Activated naive CD4-positive, alpha-beta T cell treated with anti-CD3 and anti-CD28 coated beads, Interleukin-2, amount 50 U/mL, for 24 hours (primary cell): ENCODE results near the gene FBP1.
A peak's percentile ranks its signal among the peaks of the same experiment; 100 is the strongest.
"Not testable (repeated sequence)": the region's sequence is repeated elsewhere in the genome, so short reads cannot be mapped to it uniquely, and the experiment has no call there.

Source experiments
- H3K27ac Mint-ChIP-seq: one replicate; pipeline ENCODE4 v1.8.0; 2021; ENCODE audit warnings: mild to moderate bottlenecking, mixed read lengths
- H3K27me3 Mint-ChIP-seq: one replicate; pipeline ENCODE4 v1.8.0; 2021; ENCODE audit warnings: mixed read lengths
- H3K36me3 Mint-ChIP-seq: one replicate; pipeline ENCODE4 v1.8.0; 2021; ENCODE audit warnings: mixed read lengths
- H3K4me1 Mint-ChIP-seq: one replicate; pipeline ENCODE4 v1.8.0; 2021; ENCODE audit warnings: mixed read lengths
- H3K4me3 Mint-ChIP-seq: one replicate; pipeline ENCODE4 v1.8.0; 2021; ENCODE audit warnings: mild to moderate bottlenecking, mixed read lengths
- H3K9me3 Mint-ChIP-seq: one replicate; pipeline ENCODE4 v1.8.0; 2021; ENCODE audit warnings: mixed read lengths

The FBP1 gene

DNA sequence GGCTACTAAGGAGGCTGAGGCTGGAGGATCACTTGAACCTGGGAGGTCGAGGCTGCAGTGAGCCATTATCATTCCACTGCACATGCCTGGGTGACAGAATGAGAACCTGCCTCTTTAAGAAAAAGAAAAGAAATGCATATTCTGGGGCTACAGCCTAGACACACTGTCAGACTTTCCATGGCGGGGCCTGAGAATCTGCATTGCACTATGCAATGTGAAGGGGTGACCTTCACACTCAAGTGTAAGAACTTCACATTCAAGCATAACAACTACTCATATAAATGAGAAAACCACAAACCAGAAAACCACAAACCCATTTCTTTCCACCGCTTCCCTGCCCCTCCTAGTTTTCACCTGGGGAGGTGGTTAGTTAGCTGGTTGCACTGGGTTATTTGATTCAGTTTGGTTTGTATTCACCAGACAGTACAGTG, 27.7 kb downstream of the FBP1 start:
- Mint-ChIP-seq H3K4me3 (no peak overlapping the region), H3K27me3 (no peaks in the 10 kb centered on the region), H3K36me3 (peaks cover 9% of the 10 kb centered on the region), H3K4me1 (peaks cover 13% of the 10 kb centered on the region), H3K9me3 (no peaks in the 10 kb centered on the region), H3K27ac (peak overlapping the region; percentile 9)

DNA sequence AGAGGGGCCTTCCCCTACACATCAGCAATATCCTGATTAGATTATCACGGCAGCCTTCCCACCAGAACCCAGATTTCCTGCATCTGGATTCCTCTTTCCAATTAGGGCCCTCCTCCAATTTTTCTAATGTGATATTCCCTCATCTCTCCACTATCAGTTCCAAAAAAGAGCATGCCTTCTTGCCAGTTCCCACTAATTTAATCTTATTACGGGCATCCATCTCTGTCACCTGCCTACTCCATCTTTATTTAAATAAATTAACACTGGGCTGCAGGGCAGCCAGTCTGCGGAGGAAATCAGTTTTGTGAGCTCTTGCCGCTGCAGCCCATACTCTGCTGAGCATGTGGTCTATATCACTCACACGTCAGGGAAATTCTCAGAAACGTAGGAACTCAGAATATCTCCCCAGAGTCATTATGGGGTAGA, 29.1 kb downstream of the FBP1 start:
- H3K27me3 Mint-ChIP-seq = no peaks in the 10 kb centered on the region
- peaks cover 4% of the 10 kb centered on the region for H3K36me3 Mint-ChIP-seq
- no peak overlapping the region for H3K4me3 Mint-ChIP-seq
- no peaks in the 10 kb centered on the region for H3K9me3 Mint-ChIP-seq
- H3K27ac Mint-ChIP-seq = no peak overlapping the region
- H3K4me1 Mint-ChIP-seq = peaks cover 13% of the 10 kb centered on the region

DNA sequence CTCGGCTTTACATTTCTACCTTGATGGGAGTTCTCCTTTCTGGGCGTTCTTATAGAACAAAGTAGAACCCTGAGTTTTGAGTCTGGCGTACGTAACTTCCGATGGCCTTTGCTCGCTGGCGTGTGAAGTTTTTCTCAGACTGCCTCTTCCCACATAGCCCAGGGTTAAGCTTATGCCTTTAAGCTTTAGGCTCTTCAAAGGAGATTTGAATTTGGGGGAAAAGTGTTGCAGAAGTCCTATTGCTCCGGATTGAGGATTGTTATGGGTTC, 32.0 kb downstream of the FBP1 start:
- H3K27me3 Mint-ChIP-seq = no peaks in the 10 kb centered on the region

DNA sequence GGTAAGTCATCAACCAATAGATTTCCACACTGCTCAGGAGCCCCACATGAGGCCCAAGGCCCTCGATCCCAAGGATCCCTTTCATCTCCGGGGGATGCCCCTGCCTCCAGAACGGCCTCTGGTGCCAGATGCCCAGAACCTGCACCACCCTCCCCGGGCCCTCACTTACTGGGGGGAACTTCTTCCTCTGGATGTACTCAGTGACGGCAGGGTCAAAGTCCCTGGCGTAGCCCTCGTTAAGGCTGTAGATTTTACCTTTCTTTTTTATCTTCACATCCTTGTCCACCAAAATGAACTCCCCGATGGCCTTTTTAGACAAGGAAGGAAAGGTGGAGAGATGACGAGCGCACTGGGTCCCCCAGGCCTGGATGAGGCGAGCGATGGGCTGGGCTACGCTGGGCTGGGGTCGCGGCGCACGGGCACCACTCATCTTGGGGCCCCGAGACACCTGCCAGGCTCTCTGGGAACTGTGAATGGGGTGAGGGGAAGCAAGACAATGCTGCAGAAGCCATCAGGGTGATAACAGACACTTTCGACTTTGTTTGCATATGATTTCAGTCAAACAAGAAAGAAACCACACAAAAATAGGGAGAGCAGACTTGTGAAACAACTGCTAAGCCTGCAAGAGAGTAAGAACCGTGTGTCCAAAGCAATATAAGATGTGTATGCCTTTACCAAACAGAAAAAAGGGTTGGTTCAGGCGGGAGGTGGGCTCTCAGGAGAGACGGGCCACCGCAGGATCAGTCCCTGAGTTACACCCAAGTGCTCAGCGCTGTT, 32.5 kb downstream of the FBP1 start:
- Mint-ChIP-seq H3K4me3 (no peak overlapping the region), H3K27ac (no peak overlapping the region), H3K36me3 (peaks cover 4% of the 10 kb centered on the region), H3K9me3 (no peaks in the 10 kb centered on the region), H3K4me1 (peaks cover 12% of the 10 kb centered on the region), H3K27me3 (no peaks in the 10 kb centered on the region)

More for the DNA sequence above, 32.0 kb downstream of the FBP1 start:
- no peaks in the 10 kb centered on the region for H3K9me3 Mint-ChIP-seq
- H3K27ac Mint-ChIP-seq = no peak overlapping the region
- H3K4me3 Mint-ChIP-seq = no peak overlapping the region
- H3K36me3 Mint-ChIP-seq = peaks cover 4% of the 10 kb centered on the region
- H3K4me1 Mint-ChIP-seq = peaks cover 17% of the 10 kb centered on the region

DNA sequence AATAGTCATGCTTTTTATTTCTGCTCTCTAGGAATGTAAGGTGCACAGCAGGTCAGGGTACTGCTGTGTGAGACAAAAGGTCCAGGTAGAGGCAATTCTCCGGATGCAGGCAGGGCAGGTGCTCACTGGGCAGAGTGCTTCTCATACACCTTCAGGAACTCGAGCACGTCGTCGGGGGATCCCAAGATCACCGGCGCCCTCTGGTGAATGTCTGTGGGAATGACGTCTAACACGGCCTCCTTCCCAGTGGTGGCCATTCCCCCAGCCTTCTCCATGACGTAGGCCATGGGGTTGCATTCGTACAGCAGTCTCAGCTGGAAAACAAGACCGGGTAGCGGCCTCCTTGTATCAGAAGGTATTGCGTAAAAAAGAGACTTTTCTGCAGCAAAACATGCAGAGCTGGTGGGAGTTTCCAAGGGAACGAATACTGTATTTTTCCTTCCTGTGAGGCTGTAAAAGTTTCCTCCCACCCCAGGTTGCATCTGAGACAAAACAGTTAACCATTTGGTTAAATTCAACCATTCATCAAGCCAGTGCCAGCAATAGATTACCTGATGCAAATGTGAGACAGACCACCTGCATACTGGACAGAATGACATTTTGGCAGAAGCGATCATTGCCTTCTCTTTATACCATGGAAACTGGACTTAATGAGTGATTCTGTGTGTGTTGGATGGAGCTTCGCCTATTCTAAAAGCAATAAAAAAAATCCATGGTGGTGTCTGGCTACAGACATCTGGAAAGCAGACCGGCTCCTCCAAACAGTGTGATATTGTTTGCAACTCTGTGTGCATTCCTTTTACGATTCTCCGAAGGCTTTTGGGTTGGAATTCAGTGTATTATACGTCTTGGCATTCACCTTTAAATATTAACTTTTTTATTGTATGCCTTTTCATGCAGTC, 35.8 kb downstream of the FBP1 start:
- peaks cover 8% of the 10 kb centered on the region for H3K4me1 Mint-ChIP-seq
- no peak overlapping the region for H3K4me3 Mint-ChIP-seq
- no peaks in the 10 kb centered on the region for H3K27me3 Mint-ChIP-seq
- H3K9me3 Mint-ChIP-seq = no peaks in the 10 kb centered on the region
- H3K27ac Mint-ChIP-seq = no peak overlapping the region
- H3K36me3 Mint-ChIP-seq = no peaks in the 10 kb centered on the region

DNA sequence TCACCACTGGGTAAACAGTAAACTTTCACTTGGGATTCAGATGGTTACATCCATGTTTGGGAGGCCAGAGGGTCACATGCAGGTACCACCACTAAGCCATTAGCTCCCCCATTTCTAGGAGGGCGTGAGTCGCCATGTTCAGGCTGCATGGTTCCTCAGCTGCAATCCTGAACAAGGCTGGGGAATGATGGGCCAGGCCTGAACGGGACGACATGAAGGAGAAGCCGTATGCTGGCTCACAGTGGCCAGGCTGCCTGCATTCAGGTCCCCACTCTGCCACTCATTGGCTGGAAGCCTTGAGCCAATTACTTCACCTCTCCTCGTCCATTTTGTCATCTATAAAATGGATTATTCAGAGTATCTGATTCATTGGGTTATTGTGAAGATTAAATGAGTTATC, 36.7 kb downstream of the FBP1 start:
- Mint-ChIP-seq H3K9me3 (no peaks in the 10 kb centered on the region), H3K27me3 (peaks cover 2% of the 10 kb centered on the region), H3K4me1 (peaks cover 8% of the 10 kb centered on the region), H3K36me3 (no peaks in the 10 kb centered on the region), H3K4me3 (no peak overlapping the region), H3K27ac (no peak overlapping the region)

DNA sequence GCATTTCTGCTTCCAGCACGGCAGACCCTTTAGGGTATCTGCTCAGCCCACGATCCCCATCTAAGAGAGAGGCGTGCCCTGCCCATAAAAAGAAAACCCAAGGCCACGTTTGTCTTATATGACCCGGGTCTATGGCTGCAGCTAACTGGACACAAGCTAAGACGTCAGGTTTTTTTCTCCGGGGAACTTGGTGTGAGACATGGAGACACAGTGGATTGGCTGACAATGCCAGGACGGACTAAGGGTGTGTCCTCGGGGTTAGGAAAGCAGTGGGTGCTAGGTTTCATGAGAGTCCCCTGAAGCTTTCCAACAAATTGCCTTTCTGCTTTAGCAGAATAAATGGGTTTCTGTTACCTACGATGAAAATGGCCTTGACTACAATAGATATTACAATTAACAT, 38.6 kb downstream of the FBP1 start:
- Mint-ChIP-seq H3K4me1 (peaks cover 8% of the 10 kb centered on the region), H3K27me3 (peaks cover 2% of the 10 kb centered on the region), H3K36me3 (no peaks in the 10 kb centered on the region), H3K27ac (no peak overlapping the region), H3K4me3 (no peak overlapping the region), H3K9me3 (no peaks in the 10 kb centered on the region)

DNA sequence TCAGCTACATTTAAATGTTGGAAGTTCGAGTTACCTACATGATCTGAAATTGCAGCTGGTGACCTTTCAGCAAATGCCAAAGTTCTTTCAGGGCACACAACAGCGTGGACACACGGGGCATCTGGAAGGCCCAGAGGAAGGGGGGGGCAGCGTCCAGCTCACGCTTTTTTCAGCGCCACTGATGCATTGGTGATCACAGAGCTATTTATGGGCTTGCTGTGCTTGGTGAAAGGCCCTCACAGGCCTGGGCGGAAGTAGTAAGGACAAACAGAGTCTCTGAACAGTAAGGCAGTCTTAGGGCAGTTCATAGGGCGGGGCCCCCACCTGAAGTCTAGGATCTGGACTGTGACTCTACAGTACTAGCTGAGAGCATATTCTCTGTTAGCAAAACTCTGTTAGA, 39.1 kb downstream of the FBP1 start:
- peaks cover 8% of the 10 kb centered on the region for H3K4me1 Mint-ChIP-seq
- no peaks in the 10 kb centered on the region for H3K9me3 Mint-ChIP-seq
- H3K27me3 Mint-ChIP-seq = peaks cover 2% of the 10 kb centered on the region
- no peaks in the 10 kb centered on the region for H3K36me3 Mint-ChIP-seq
- H3K4me3 Mint-ChIP-seq = no peak overlapping the region
- no peak overlapping the region for H3K27ac Mint-ChIP-seq

DNA sequence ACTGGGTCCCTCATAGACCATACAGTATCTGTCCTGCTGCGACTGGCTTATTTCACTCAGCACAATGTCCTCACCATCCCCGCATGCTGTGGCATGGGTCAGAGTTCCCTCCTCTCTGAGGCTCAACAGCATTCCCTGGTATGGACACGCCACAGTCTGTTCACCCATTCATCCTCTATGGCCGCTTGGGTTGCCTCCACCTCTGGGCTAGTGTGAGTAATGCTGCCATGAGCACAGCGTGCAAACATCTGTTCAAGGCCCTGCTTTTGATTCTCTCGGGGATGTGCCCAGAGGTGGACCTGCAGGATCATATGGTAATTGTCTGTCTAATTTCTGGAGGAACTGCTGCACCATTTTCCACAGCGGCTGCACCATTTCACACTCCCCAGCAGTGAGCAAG, 40.2 kb downstream of the FBP1 start:
- Mint-ChIP-seq H3K9me3 (no peaks in the 10 kb centered on the region), H3K36me3 (no peaks in the 10 kb centered on the region), H3K27ac (no peak overlapping the region), H3K4me1 (peaks cover 8% of the 10 kb centered on the region), H3K27me3 (peaks cover 2% of the 10 kb centered on the region), H3K4me3 (no peak overlapping the region)

DNA sequence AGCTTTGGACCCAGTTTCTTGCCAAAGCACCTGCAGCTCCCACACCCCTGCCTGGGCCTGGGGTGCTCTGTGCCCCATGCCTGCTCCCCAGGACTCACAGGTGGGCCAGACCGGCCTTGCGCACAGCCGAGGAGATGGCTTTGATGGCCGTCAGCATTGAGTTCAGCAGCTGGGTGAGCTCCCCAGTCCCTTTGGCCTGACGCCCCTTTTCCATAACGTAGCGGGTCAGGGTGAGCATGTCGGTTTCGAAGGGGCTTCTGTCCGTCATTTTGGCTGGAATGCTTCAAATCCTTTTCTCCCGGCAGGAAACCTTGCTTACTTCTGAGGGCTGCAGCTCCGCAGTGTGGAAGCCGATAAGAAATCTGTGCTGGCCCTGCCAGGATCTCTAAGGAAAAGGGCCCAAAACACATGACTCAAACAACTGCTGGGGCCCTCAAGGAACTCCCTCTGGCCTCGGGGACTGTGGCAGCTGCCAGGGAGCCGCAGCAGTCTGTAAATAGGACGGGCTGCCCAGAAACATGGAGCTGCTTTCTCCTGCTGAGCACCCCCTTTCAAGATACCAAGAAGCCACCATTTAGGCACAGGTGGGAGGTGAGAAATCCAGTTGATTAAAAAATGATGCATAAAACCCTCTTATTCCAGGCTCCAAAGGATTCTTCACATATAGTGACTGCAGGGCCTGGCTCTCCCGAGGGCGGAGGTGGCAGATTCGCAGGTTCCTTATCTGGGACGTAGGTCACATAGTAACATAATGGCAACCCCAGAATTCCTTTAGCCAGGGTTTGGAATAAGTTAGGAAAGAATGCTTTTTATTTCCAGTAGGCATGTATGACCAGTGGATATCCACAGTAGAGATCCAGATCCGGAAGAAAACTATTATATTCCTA, 45.6 kb downstream of the FBP1 start, which contains the start of gene FBP2:
FBP2 (minus strand) TSS at position 366 of the 887 bp plus-strand sequence; CDS start at position 268, 98 bp downstream.
- no peaks in the 10 kb centered on the region for H3K36me3 Mint-ChIP-seq
- H3K4me3 Mint-ChIP-seq = no peak within 1 kb of the TSS
- no peaks in the 10 kb centered on the region for H3K4me1 Mint-ChIP-seq
- no peaks in the 10 kb centered on the region for H3K9me3 Mint-ChIP-seq
- peaks cover 7% of the 10 kb centered on the region for H3K27me3 Mint-ChIP-seq
- no peak within 1 kb of the TSS for H3K27ac Mint-ChIP-seq

DNA sequence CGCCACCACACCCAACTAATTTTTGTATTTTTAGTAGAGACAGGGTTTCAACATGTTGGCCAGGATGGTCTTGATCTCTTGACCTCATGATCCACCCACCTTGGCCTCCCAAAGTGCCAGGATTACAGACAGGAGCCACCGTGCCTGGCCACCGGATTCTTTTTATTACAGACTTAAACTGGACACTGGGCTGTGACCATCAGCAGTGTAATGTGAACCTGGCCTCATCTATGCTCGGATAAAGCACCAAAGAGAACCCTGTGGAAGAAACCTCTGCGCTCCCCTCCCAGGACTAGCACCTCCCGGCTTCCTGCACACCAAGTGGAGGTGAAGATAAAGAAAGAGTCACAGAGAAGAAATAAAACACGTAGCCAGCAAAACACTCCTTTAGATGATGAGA, 46.6 kb downstream of the FBP1 start:
- H3K27ac Mint-ChIP-seq, H3K9me3 Mint-ChIP-seq, H3K4me1 Mint-ChIP-seq, H3K27me3 Mint-ChIP-seq, H3K4me3 Mint-ChIP-seq, H3K36me3 Mint-ChIP-seq: not testable (repeated sequence)

DNA sequence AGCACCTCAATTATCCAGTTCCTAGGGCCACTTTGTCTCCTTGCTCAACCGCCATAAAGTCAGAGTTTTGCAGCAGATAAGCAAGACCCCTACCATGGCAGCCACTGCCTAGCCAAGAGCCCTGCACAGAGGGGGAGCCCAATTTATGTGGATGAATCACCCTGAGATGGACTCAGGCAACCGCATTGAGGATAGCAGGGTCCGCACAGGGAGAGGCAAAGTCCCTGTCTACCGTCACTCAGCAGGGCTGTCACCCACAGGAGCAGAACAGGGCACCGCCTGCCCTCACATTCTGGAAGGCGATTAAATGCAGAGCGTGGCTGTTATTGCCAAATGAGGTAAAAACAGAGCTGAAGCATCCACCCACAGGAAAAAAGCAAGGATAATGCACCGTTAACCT, 47.4 kb downstream of the FBP1 start:
- peaks cover 9% of the 10 kb centered on the region for H3K27me3 Mint-ChIP-seq
- H3K4me3 Mint-ChIP-seq = no peak overlapping the region
- no peaks in the 10 kb centered on the region for H3K36me3 Mint-ChIP-seq
- no peaks in the 10 kb centered on the region for H3K9me3 Mint-ChIP-seq
- H3K27ac Mint-ChIP-seq = no peak overlapping the region
- H3K4me1 Mint-ChIP-seq = no peaks in the 10 kb centered on the region

DNA sequence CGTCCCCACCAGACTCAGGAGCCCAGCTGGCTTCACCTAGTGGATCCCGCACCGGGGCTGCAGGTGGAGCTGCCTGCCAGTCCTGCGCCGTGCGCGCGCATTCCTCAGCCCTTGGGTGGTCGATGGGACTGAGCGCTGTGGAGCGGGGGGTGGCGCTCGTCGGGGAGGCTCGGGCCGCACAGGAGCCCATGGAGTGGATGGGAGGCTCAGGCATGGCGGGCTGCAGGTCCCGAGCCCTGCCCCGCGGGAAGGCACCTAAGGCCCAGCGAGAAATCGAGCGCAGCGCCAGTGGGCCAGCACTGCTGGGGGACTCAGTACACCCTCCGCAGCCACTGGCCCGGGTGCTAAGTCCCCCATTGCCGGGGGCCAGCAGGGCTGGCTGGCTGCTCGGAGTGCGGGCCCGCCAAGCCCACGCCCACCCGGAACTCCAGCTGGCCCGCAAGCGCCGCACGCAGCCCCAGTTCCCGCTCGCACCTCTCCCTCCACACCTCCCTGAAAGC, 48.2 kb downstream of the FBP1 start:
- H3K9me3 Mint-ChIP-seq, H3K36me3 Mint-ChIP-seq, H3K4me1 Mint-ChIP-seq, H3K27me3 Mint-ChIP-seq, H3K27ac Mint-ChIP-seq, H3K4me3 Mint-ChIP-seq: not testable (repeated sequence)

DNA sequence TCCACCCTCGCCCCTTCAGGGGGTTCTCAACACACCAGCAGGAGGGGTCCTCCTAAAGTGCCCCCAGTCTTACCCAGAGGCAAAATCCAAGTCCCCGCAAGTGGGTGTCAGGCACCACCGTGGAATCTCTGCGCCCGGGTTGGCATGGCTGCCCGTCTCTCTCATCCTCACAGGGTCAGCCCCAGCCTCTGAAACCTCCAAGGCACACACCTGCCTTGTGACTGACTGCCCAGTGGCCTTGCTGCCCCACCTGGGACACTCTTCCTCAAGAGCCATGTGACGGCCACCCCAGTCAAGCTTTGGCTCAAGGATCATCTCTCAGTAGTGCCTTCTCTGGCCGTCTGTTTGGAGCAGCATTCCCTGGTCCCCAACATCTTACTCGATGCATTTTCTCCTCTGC, 50.6 kb downstream of the FBP1 start:
- H3K27me3 Mint-ChIP-seq = peaks cover 10% of the 10 kb centered on the region

DNA sequence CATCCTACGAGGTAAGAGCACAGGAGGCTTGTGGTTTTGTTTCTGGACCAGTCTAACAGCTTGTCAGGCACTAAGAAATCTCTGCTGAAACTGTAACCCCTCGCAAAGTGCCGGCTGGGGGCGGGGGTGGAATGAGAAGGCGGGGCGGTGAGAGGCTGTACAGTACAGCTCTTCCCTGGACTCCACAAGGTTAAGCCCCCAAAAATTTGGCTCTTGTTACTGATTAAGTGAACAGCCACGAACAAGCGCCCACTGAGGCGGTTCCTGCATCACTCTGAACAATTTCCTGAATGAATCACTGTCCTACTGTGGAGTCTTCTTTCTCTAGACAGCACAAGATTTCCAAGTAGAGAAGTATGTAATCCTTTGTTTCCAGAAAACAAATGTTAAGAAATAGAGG, 52.5 kb downstream of the FBP1 start:
- Mint-ChIP-seq H3K4me1 (peaks cover 19% of the 10 kb centered on the region), H3K9me3 (no peaks in the 10 kb centered on the region), H3K4me3 (no peak overlapping the region), H3K27ac (no peak overlapping the region), H3K27me3 (peaks cover 10% of the 10 kb centered on the region), H3K36me3 (no peaks in the 10 kb centered on the region)

More for the DNA sequence above, 50.6 kb downstream of the FBP1 start:
- Mint-ChIP-seq H3K9me3 (no peaks in the 10 kb centered on the region), H3K4me3 (no peak overlapping the region), H3K36me3 (no peaks in the 10 kb centered on the region), H3K4me1 (peaks cover 19% of the 10 kb centered on the region), H3K27ac (no peak overlapping the region)
